H9 (cell line): Measurements from ENCODE around the gene PITPNM3. TPM values are rescaled to one million over a fixed set of nuclear protein-coding genes. Genes with fewer than 3 reads are reported as not detected.

ENCODE experiments used
- DNase-seq: peaks from one replicate; pipeline ENCODE4 v3.0.0-alpha.2; 2017
- H2AFZ ChIP-seq: one replicate; pipeline ENCODE4 v1.6.1; 2013; ENCODE audit warnings: mild to moderate bottlenecking, low read length, control low read depth, moderate library complexity
- H2AK5ac ChIP-seq: 2 replicates; pipeline ENCODE4 v1.6.1; 2013; ENCODE audit warnings: low read length, control low read depth, mixed read lengths; ENCODE audit not compliant: insufficient read length
- H2BK120ac ChIP-seq: one replicate; pipeline ENCODE4 v1.6.1; 2013; ENCODE audit warnings: low read depth, mild to moderate bottlenecking, low read length, control low read depth, inconsistent platforms; ENCODE audit not compliant: poor library complexity, severe bottlenecking
- H2BK12ac ChIP-seq: 2 replicates; pipeline ENCODE4 v1.6.1; 2013; ENCODE audit warnings: low read length, control low read depth, mixed read lengths, low read depth; ENCODE audit not compliant: insufficient read length
- H2BK15ac ChIP-seq: 2 replicates; pipeline ENCODE4 v1.6.1; 2013; ENCODE audit warnings: low read depth, low read length, control low read depth
- H2BK20ac ChIP-seq: one replicate; pipeline ENCODE4 v1.6.1; 2013; ENCODE audit warnings: low read depth, mild to moderate bottlenecking, low read length, control low read depth, inconsistent platforms; ENCODE audit not compliant: poor library complexity, severe bottlenecking
- H2BK5ac ChIP-seq: 2 replicates; pipeline ENCODE4 v1.6.1; 2013; ENCODE audit warnings: low read length, control low read depth, mixed read lengths; ENCODE audit not compliant: insufficient read length
- H3K14ac ChIP-seq: 2 replicates; pipeline ENCODE4 v1.6.1; 2013; ENCODE audit warnings: low read length, control low read depth; ENCODE audit not compliant: insufficient read depth
- H3K18ac ChIP-seq: 2 replicates; pipeline ENCODE4 v1.6.1; 2013; ENCODE audit warnings: low read depth, mild to moderate bottlenecking, mixed read lengths, low read length, control low read depth; ENCODE audit not compliant: insufficient read length
- H3K23ac ChIP-seq: 2 replicates; pipeline ENCODE4 v1.6.1; 2013; ENCODE audit warnings: low read length, control low read depth, mixed read lengths, low read depth; ENCODE audit not compliant: insufficient read length
- H3K23me2 ChIP-seq: 2 replicates; pipeline ENCODE4 v1.6.1; 2013; ENCODE audit warnings: low read depth, mild to moderate bottlenecking, mixed read lengths, low read length, control low read depth; ENCODE audit not compliant: insufficient read length, poor library complexity, severe bottlenecking
- H3K27ac ChIP-seq: 2 replicates; pipeline ENCODE4 v1.5.1; 2013; ENCODE audit warnings: low read length, control low read depth, mixed read lengths, low read depth; ENCODE audit not compliant: insufficient read length
- H3K27me3 ChIP-seq: 2 replicates; pipeline ENCODE4 v1.6.1; 2013; ENCODE audit warnings: low read length, control low read depth, inconsistent platforms; ENCODE audit not compliant: insufficient read depth
- H3K4ac ChIP-seq: 2 replicates; pipeline ENCODE4 v1.6.1; 2013; ENCODE audit warnings: low read depth, mild to moderate bottlenecking, control low read depth, inconsistent platforms, low read length, moderate library complexity
- H3K4me1 ChIP-seq: 2 replicates; pipeline ENCODE4 v1.6.1; 2013; ENCODE audit warnings: low read length, control low read depth, inconsistent platforms; ENCODE audit not compliant: insufficient read depth
- H3K4me2 ChIP-seq: 2 replicates; pipeline ENCODE4 v1.6.1; 2013; ENCODE audit warnings: low read length, control low read depth, mixed read lengths; ENCODE audit not compliant: insufficient read length, insufficient read depth
- H3K56ac ChIP-seq: 2 replicates; pipeline ENCODE4 v1.6.1; 2013; ENCODE audit warnings: low read depth, mild to moderate bottlenecking, mixed read lengths, low read length, control low read depth; ENCODE audit not compliant: insufficient read length
- H3K79me1 ChIP-seq: 2 replicates; pipeline ENCODE4 v1.6.1; 2013; ENCODE audit warnings: low read depth, mild to moderate bottlenecking, moderate library complexity, low read length, control low read depth, inconsistent platforms; ENCODE audit not compliant: insufficient read depth, poor library complexity, severe bottlenecking
- H3K79me2 ChIP-seq: 2 replicates; pipeline ENCODE4 v1.6.1; 2013; ENCODE audit warnings: low read length, control low read depth, inconsistent platforms; ENCODE audit not compliant: insufficient read depth
- H3K9ac ChIP-seq: 2 replicates; pipeline ENCODE4 v1.6.1; 2013; ENCODE audit warnings: low read length, control low read depth, mixed read lengths; ENCODE audit not compliant: insufficient read length; ENCODE audit errors: extremely low read depth
- H3K9me3 ChIP-seq: one replicate; pipeline ENCODE4 v1.6.1; 2013; ENCODE audit warnings: low read depth, low read length, inconsistent platforms; ENCODE audit not compliant: control insufficient read depth
- H3T11ph ChIP-seq: one replicate; pipeline ENCODE4 v1.6.1; 2013; ENCODE audit warnings: mild to moderate bottlenecking, low read length, control low read depth, inconsistent platforms
- H4K20me1 ChIP-seq: one replicate; pipeline ENCODE4 v1.6.1; 2013; ENCODE audit not compliant: control insufficient read depth, insufficient read length, insufficient read depth
- H4K5ac ChIP-seq: 2 replicates; pipeline ENCODE4 v1.6.1; 2013; ENCODE audit warnings: low read depth, mild to moderate bottlenecking, mixed read lengths, low read length, control low read depth; ENCODE audit not compliant: insufficient read length
- H4K8ac ChIP-seq: replicated peaks from 2 replicates; pipeline ENCODE4 v1.6.1; 2013; ENCODE audit warnings: low read length, control low read depth, mixed read lengths, low read depth; ENCODE audit not compliant: insufficient read length
- H4K91ac ChIP-seq: 2 replicates; pipeline ENCODE4 v1.6.1; 2013; ENCODE audit warnings: low read depth, mild to moderate bottlenecking, moderate library complexity, mixed read lengths, low read length, control low read depth; ENCODE audit not compliant: insufficient read length
- H3K27ac Mint-ChIP-seq, 3 experiments: 2 replicates in 2 of 3; 3 replicates in 1 of 3; pipeline ENCODE4 v1.8.0; 2020 to 2021; ENCODE audit warnings: mixed read lengths in 3 of 3, mild to moderate bottlenecking in 1 of 3, moderate library complexity in 1 of 3
- H3K27me3 Mint-ChIP-seq: 2 replicates; pipeline ENCODE4 v1.8.0; 2021; ENCODE audit warnings: low read depth, mild to moderate bottlenecking, moderate library complexity, mixed read lengths
- H3K36me3 Mint-ChIP-seq, 3 experiments: 2 replicates in 2 of 3; 3 replicates in 1 of 3; pipeline ENCODE4 v1.8.0; 2020 to 2021; ENCODE audit warnings: low read depth in 3 of 3, mixed read lengths in 3 of 3; ENCODE audit not compliant: insufficient read depth in 1 of 3
- H3K4me1 Mint-ChIP-seq, 2 experiments: 2 replicates each; pipeline ENCODE4 v1.8.0; 2020; ENCODE audit warnings: mixed read lengths in 2 of 2
- H3K4me3 Mint-ChIP-seq, 2 experiments: 2 replicates in 1 of 2; 3 replicates in 1 of 2; pipeline ENCODE4 v1.8.0; 2020 to 2021; ENCODE audit warnings: mild to moderate bottlenecking in 2 of 2, mixed read lengths in 2 of 2, moderate library complexity in 1 of 2
- H3K9me3 Mint-ChIP-seq, 2 experiments: 2 replicates in 1 of 2; 3 replicates in 1 of 2; pipeline ENCODE4 v1.8.0; 2020; ENCODE audit warnings: mild to moderate bottlenecking in 2 of 2, mixed read lengths in 2 of 2, moderate library complexity in 1 of 2
- WGBS: extraction: QIAGEN DNeasy Blood & Tissue Kit; methylation state at CpG from one replicate; pipeline ENCODE4 v1.1.7; 2013; ENCODE audit warnings: missing lambda C conversion rate, low lambda C conversion rate, mixed read lengths; ENCODE audit not compliant: insufficient read length; ENCODE audit errors: extremely low coverage; 5-methylcytosine and 5-hydroxymethylcytosine counted together
- total RNA-seq: library from RNA; stranded (reverse); gene quantifications from 2 replicates; pipeline ENCODE4 v1.2.1, GENCODE V29; 2021
- TF ChIP-seq, protein P1 (sequence below): fragments of 200-600 bp; sonication (generic); conservative IDR thresholded peaks from 3 replicates; pipeline ENCODE4 v1.8.0; 2021; ENCODE audit warnings: antibody characterized with exemption, mild to moderate bottlenecking

Gene PITPNM3
- total RNA-seq, 1 experiment from 2014 or later = 3.4 TPM

DNA sequence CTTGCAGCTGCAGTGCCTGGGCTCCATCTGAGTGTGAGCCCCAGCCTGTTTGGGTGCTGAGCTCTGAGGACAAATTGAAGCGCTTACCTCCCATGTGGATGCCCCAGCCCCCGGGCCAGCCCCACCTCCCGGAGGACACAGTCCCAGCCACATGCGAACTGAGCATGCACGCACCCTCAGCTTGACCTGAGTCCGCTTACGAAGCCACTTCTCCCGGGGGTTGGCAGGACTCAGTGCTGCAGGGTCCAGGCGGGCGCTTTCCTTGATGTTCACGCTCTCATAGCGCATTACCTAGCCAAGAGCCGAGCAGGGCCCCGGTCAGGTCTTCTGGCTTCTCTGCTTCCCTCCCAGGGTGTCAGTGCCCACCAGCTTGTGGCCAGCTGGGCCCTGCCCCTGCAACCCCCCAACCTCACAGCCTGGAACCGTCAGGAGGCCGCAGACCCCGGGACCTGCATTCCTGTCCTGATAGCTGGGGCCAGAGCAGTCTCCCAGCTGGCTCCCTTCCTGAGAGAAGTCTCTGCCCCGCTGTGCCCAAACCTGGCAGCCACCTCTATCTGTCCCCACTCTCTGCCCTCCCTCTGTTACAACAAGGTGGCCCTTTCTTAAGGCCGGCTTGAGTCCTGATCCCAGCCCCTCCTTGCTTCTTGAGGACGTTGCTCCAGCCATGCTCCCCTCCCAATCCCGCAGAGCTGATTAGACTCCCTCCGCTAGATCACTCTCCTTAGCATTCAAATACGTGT is 88.1 kb downstream of the PITPNM3 start:
- peaks cover 22 to 34% of the 10 kb centered on the region in 2 experiments for H3K4me1 Mint-ChIP-seq
- H3K9ac ChIP-seq = no peak overlapping the region
- no peak overlapping the region for H3K4me3 Mint-ChIP-seq
- no peak overlapping the region for H3K27ac ChIP-seq
- H2BK20ac ChIP-seq = no peak overlapping the region
- no peaks in the 10 kb centered on the region; the same call in 1 of the 2 replicates for H3K27me3 ChIP-seq
- H2AFZ ChIP-seq = no peak overlapping the region
- no peaks in the 10 kb centered on the region for H3K23me2 ChIP-seq
- no peak overlapping the region for H3K4me2 ChIP-seq
- H4K8ac ChIP-seq = no peak overlapping the region
- no peak overlapping the region; a peak in 1 of 7 replicates for H3K27ac Mint-ChIP-seq
- no peaks in the 10 kb centered on the region for H3K79me2 ChIP-seq
- no peaks in the 10 kb centered on the region for H3K79me1 ChIP-seq
- no peak overlapping the region for H3T11ph ChIP-seq
- H3K14ac ChIP-seq = no peak overlapping the region
- H2BK120ac ChIP-seq = no peak overlapping the region
- H3K23ac ChIP-seq = no peak overlapping the region
- no peak for DNase-seq
- no peak overlapping the region for H2AK5ac ChIP-seq
- peaks cover 0 to 3% of the 10 kb centered on the region in 2 experiments; a peak in 1 of 5 replicates for H3K9me3 Mint-ChIP-seq
- no peak overlapping the region for H3K18ac ChIP-seq
- no peak overlapping the region for H3K56ac ChIP-seq
- TF ChIP-seq, protein P1, sequence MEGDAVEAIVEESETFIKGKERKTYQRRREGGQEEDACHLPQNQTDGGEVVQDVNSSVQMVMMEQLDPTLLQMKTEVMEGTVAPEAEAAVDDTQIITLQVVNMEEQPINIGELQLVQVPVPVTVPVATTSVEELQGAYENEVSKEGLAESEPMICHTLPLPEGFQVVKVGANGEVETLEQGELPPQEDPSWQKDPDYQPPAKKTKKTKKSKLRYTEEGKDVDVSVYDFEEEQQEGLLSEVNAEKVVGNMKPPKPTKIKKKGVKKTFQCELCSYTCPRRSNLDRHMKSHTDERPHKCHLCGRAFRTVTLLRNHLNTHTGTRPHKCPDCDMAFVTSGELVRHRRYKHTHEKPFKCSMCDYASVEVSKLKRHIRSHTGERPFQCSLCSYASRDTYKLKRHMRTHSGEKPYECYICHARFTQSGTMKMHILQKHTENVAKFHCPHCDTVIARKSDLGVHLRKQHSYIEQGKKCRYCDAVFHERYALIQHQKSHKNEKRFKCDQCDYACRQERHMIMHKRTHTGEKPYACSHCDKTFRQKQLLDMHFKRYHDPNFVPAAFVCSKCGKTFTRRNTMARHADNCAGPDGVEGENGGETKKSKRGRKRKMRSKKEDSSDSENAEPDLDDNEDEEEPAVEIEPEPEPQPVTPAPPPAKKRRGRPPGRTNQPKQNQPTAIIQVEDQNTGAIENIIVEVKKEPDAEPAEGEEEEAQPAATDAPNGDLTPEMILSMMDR = no peak
- no peak overlapping the region for H2BK15ac ChIP-seq
- no peak overlapping the region for H4K5ac ChIP-seq
- H4K20me1 ChIP-seq = no peaks in the 10 kb centered on the region
- no peaks in the 10 kb centered on the region for H3K4me1 ChIP-seq
- H3K27me3 Mint-ChIP-seq = peaks cover 2% of the 10 kb centered on the region; the same call in 1 of the 2 replicates
- no peak overlapping the region for H4K91ac ChIP-seq
- H3K4ac ChIP-seq = no peak overlapping the region
- H3K36me3 Mint-ChIP-seq = no peaks in the 10 kb centered on the region; a peak in 3 of 7 replicates
- WGBS = no CpG with 5 or more reads among the region's 23 CpGs
- no peak overlapping the region for H2BK5ac ChIP-seq
- H3K9me3 ChIP-seq = no peaks in the 10 kb centered on the region
- H2BK12ac ChIP-seq = no peak overlapping the region
